ENCODE measurements around the gene NCBP2L.
A peak's percentile ranks its signal among the peaks of the same experiment; 100 is the strongest.

DNA sequence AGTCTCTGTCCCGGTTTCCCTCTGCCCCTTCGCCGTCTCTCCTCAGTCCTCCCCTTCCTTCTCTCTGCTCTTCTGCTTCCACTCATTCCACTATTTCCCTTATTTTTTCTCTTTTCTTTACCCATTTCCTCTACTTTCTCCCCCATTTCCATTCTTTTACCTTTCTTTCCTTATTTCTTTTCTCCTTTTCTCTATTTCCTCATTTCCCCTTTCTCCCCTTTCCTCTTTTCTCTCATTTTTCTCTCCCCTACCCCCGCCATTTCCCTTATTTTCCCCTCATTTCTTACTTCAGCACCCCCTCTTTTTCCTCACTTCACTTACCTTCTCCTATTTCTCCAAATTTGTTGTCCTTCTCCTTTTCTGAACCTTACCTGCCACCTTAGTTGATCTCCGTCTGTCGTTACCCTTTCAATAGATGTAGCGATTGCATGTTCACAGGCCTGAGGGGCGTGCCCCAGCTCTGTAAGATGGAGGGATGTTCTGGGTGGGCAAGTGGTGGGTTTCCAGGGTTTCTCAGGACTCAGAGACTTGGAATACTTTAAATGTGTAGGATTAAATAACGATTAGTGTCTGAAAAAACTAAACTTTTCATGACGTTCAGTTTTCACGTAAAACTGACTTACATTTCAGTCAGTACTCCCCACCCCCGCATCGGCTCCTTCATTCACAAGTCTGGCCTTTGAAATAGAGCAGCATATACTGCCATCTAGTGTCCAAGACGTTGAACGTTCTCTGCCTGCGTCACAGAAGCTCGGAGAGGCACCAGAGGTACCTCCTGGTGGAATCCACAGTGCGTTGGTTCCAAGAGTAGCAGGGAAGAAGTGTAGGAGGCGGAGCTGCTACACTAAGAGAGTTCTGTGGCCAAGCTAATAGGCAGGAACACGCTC is 641 bp upstream of the NCBP2L start:
- TF ChIP-seq EZH2 (IDR thresholded peaks at IDR 0.05; ENCODE audit: low read depth, unreplicated experiment) (peak; percentile 52), REST (IDR thresholded peaks at IDR 0.05; ENCODE audit: unreplicated experiment) (no peak), POLR2AphosphoS5 (IDR thresholded peaks at IDR 0.05; ENCODE audit: low read depth) (no peak), EZH2phosphoT487 (IDR thresholded peaks at IDR 0.05; ENCODE audit: unreplicated experiment) (no peak), JUNB (IDR thresholded peaks at IDR 0.05; ENCODE audit: unreplicated experiment) (no peak)
- TF ChIP-seq, protein P1, sequence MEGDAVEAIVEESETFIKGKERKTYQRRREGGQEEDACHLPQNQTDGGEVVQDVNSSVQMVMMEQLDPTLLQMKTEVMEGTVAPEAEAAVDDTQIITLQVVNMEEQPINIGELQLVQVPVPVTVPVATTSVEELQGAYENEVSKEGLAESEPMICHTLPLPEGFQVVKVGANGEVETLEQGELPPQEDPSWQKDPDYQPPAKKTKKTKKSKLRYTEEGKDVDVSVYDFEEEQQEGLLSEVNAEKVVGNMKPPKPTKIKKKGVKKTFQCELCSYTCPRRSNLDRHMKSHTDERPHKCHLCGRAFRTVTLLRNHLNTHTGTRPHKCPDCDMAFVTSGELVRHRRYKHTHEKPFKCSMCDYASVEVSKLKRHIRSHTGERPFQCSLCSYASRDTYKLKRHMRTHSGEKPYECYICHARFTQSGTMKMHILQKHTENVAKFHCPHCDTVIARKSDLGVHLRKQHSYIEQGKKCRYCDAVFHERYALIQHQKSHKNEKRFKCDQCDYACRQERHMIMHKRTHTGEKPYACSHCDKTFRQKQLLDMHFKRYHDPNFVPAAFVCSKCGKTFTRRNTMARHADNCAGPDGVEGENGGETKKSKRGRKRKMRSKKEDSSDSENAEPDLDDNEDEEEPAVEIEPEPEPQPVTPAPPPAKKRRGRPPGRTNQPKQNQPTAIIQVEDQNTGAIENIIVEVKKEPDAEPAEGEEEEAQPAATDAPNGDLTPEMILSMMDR (conservative IDR thresholded peaks at IDR 0.05; ENCODE audit: low read depth in 2 of 2) = peak; percentile 67 to 82
- TF ChIP-seq, protein P2, sequence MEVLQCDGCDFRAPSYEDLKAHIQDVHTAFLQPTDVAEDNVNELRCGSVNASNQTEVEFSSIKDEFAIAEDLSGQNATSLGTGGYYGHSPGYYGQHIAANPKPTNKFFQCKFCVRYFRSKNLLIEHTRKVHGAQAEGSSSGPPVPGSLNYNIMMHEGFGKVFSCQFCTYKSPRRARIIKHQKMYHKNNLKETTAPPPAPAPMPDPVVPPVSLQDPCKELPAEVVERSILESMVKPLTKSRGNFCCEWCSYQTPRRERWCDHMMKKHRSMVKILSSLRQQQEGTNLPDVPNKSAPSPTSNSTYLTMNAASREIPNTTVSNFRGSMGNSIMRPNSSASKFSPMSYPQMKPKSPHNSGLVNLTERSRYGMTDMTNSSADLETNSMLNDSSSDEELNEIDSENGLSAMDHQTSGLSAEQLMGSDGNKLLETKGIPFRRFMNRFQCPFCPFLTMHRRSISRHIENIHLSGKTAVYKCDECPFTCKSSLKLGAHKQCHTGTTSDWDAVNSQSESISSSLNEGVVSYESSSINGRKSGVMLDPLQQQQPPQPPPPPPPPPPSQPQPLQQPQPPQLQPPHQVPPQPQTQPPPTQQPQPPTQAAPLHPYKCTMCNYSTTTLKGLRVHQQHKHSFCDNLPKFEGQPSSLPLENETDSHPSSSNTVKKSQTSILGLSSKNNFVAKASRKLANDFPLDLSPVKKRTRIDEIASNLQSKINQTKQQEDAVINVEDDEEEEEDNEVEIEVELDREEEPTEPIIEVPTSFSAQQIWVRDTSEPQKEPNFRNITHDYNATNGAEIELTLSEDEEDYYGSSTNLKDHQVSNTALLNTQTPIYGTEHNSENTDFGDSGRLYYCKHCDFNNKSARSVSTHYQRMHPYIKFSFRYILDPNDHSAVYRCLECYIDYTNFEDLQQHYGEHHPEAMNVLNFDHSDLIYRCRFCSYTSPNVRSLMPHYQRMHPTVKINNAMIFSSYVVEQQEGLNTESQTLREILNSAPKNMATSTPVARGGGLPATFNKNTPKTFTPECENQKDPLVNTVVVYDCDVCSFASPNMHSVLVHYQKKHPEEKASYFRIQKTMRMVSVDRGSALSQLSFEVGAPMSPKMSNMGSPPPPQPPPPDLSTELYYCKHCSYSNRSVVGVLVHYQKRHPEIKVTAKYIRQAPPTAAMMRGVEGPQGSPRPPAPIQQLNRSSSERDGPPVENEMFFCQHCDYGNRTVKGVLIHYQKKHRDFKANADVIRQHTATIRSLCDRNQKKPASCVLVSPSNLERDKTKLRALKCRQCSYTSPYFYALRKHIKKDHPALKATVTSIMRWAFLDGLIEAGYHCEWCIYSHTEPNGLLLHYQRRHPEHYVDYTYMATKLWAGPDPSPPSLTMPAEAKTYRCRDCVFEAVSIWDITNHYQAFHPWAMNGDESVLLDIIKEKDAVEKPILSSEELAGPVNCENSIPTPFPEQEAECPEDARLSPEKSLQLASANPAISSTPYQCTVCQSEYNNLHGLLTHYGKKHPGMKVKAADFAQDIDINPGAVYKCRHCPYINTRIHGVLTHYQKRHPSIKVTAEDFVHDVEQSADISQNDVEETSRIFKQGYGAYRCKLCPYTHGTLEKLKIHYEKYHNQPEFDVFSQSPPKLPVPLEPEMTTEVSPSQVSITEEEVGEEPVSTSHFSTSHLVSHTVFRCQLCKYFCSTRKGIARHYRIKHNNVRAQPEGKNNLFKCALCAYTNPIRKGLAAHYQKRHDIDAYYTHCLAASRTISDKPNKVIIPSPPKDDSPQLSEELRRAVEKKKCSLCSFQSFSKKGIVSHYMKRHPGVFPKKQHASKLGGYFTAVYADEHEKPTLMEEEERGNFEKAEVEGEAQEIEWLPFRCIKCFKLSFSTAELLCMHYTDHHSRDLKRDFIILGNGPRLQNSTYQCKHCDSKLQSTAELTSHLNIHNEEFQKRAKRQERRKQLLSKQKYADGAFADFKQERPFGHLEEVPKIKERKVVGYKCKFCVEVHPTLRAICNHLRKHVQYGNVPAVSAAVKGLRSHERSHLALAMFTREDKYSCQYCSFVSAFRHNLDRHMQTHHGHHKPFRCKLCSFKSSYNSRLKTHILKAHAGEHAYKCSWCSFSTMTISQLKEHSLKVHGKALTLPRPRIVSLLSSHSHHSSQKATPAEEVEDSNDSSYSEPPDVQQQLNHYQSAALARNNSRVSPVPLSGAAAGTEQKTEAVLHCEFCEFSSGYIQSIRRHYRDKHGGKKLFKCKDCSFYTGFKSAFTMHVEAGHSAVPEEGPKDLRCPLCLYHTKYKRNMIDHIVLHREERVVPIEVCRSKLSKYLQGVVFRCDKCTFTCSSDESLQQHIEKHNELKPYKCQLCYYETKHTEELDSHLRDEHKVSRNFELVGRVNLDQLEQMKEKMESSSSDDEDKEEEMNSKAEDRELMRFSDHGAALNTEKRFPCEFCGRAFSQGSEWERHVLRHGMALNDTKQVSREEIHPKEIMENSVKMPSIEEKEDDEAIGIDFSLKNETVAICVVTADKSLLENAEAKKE (CRISPR knock-in tag; IDR thresholded peaks at IDR 0.05) = peak; percentile 51; the same call in 1 of the 2 replicates

Data from GM23338 (cell line).